Cardiac fibroblast (primary cell): ENCODE measurements around the gene CFDP1.

Source experiments
- DNase-seq, 2 donors: peaks; one replicate each; pipeline versions ENCODE4 v3.0.0 to v3.0.0-alpha.2; 2010; ENCODE audit warnings: low read depth in 2 of 2
- H3K4me3 ChIP-seq, 2 donors: replicated peaks in 1 of 2; 1 replicate in 1 of 2; 2 replicates in 1 of 2; pipeline ENCODE4 v1.5.1; 2011; ENCODE audit warnings: low read depth in 2 of 2, low read length in 2 of 2, mild to moderate bottlenecking in 2 of 2, moderate library complexity in 1 of 2
- TF ChIP-seq, protein P1 (sequence below): IDR thresholded peaks from one replicate; pipeline ENCODE4 v1.5.1; 2011; ENCODE audit warnings: low read depth, mild to moderate bottlenecking, low read length, inconsistent platforms

The CFDP1 gene

DNA sequence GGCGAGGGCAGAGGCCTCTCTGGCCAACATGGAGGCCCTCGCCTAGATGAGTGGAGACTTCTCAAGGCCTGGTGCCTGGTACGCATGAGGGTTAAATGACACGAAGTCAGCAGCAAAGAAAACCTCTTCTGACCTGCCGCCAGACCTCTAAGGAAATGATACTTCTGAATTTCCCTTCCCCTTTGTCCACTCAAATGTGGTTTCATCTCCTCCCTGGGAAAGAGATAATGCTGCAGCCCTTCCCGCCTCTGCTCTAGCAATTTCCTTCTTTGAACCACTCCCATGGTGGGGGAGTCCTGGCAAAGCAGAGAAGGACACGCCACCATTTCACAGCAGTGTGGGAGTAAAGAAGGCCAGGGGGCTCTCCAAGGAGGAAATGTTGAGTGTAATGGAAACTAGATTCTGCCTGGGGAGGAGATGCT, 116.2 kb downstream of the CFDP1 start:
- DNase-seq, result peak; percentile 34 to 85
- H3K4me3 ChIP-seq, result no peak overlapping the region
- TF ChIP-seq, protein P1, sequence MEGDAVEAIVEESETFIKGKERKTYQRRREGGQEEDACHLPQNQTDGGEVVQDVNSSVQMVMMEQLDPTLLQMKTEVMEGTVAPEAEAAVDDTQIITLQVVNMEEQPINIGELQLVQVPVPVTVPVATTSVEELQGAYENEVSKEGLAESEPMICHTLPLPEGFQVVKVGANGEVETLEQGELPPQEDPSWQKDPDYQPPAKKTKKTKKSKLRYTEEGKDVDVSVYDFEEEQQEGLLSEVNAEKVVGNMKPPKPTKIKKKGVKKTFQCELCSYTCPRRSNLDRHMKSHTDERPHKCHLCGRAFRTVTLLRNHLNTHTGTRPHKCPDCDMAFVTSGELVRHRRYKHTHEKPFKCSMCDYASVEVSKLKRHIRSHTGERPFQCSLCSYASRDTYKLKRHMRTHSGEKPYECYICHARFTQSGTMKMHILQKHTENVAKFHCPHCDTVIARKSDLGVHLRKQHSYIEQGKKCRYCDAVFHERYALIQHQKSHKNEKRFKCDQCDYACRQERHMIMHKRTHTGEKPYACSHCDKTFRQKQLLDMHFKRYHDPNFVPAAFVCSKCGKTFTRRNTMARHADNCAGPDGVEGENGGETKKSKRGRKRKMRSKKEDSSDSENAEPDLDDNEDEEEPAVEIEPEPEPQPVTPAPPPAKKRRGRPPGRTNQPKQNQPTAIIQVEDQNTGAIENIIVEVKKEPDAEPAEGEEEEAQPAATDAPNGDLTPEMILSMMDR, result no peak

GRCh38 chr16:75315539-75316306, 117.6 kb downstream of the CFDP1 start:
- TF ChIP-seq, protein P1, result no peak
- no peak for DNase-seq
- H3K4me3 ChIP-seq, result no peak overlapping the region

DNA sequence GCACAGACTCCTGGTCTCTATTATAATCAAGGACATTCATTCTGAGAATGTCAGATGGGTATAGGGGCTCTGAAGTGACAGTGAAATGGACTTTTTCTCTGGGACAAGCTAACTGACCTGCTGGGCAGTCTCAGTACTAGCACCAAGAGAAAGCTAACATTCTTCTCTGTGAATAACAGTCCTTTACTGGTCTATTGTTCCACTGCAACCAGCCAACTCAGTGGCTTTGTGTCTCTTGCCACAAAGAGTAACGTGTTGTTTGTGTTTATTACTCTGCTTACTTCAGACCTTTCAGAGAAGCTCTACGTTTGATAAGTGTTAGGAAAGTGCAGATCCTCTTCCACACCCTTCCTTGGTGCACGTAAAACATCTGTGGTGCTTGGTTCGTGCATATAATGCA, 120.4 kb downstream of the CFDP1 start:
- no peak for DNase-seq
- TF ChIP-seq, protein P1, result no peak
- H3K4me3 ChIP-seq, result no peak overlapping the region

- DNase-seq, result peak; percentile 52 to 62
- TF ChIP-seq, protein P1, result no peak
- H3K4me3 ChIP-seq, result no peak overlapping the region
These were observed 121.8 kb downstream of the CFDP1 start for GRCh38 chr16:75311383-75311938.

GRCh38 chr16:75310541-75310940, 122.8 kb downstream of the CFDP1 start:
- DNase-seq, result no peak
- TF ChIP-seq, protein P1, result no peak
- no peak overlapping the region for H3K4me3 ChIP-seq

DNA sequence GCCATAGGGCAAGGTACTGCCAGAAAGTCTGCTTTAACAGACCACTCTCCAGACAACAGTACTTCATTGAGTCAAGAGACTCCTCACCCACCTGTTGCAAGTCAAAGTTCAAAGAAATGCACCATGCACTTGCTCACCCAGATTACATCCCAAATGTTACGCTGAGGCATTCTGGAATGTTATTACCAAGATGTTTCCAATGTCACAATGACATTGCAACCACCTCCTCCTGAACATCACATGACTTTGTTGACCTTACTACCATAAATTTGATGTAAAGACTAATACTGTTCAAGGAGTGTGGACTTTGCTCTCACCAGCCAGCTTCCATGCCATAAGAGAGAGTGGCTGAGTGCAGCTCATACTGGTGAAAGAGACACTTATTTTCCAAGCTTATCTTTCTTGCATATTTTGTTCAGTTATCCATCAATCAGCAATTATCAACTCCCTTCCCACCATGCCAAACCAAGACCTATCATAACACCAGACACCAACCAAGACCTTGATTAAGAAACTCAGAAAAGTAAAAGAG, 123.3 kb downstream of the CFDP1 start:
- DNase-seq, result no peak
- H3K4me3 ChIP-seq, result no peak overlapping the region
- TF ChIP-seq, protein P1, result no peak
